Epithelial cell of esophagus (primary cell): Measurements from ENCODE around the gene DNAJB9.

ENCODE experiments used
- DNase-seq: peaks from one replicate; pipeline ENCODE4 v3.0.0; 2010; ENCODE audit warnings: low read depth
- H3K4me3 ChIP-seq: 2 replicates; pipeline ENCODE4 v1.5.1; 2011; ENCODE audit warnings: mild to moderate bottlenecking, low read length, control low read depth
- CTCF ChIP-seq: IDR thresholded peaks from 2 replicates; pipeline ENCODE4 v1.5.1; 2011; ENCODE audit warnings: low read depth, mild to moderate bottlenecking, low read length, control low read depth, inconsistent platforms; ENCODE audit not compliant: insufficient read depth; ENCODE audit errors: missing control alignments

Gene DNAJB9

GRCh38 chr7:108570146-108570755 lies 577 bp downstream of the DNAJB9 start:
- TF ChIP-seq CTCF: no peak
- DNase-seq: peak; percentile 78
- peak overlapping the region; percentile 93 for H3K4me3 ChIP-seq

- no peak for DNase-seq
- TF ChIP-seq CTCF: no peak
- no peak overlapping the region for H3K4me3 ChIP-seq
Observed at GRCh38 chr7:108572480-108572879, 2.8 kb downstream of the DNAJB9 start.

- no peak for DNase-seq
- TF ChIP-seq CTCF: no peak
- H3K4me3 ChIP-seq: no peak overlapping the region
Observed at GRCh38 chr7:108575156-108575555, 5.5 kb downstream of the DNAJB9 start.

- TF ChIP-seq CTCF: no peak
- no peak overlapping the region for H3K4me3 ChIP-seq
- no peak for DNase-seq
Observed at GRCh38 chr7:108576116-108576515, 6.4 kb downstream of the DNAJB9 start.

GRCh38 chr7:108578937-108579336 lies 9.3 kb downstream of the DNAJB9 start:
- no peak overlapping the region for H3K4me3 ChIP-seq
- no peak for DNase-seq
- no peak for TF ChIP-seq CTCF

GRCh38 chr7:108580298-108580697 lies 10.6 kb downstream of the DNAJB9 start:
- TF ChIP-seq CTCF: no peak
- no peak for DNase-seq
- H3K4me3 ChIP-seq: no peak overlapping the region
